ENCODE results near the gene COASY.
"Not testable (repeated sequence)": the region's sequence is repeated elsewhere in the genome, so short reads cannot be mapped to it uniquely, and the experiment has no call there.

COASY gene

GRCh38 chr17:42578282-42578869 lies 16.4 kb downstream of the COASY start:
- DNase-seq = peak; percentile 62 to 71

GRCh38 chr17:42579794-42580551 lies 18.0 kb downstream of the COASY start:
- DNase-seq = no peak

GRCh38 chr17:42581744-42582270 lies 19.9 kb downstream of the COASY start:
- no peak for DNase-seq

- DNase-seq = no peak
Observed at GRCh38 chr17:42584880-42585279, 22.9 kb downstream of the COASY start.

GRCh38 chr17:42585353-42585752 lies 23.4 kb downstream of the COASY start:
- no peak for DNase-seq

GRCh38 chr17:42586514-42587230 lies 24.7 kb downstream of the COASY start:
- DNase-seq = no peak

- DNase-seq = no peak
Observed at GRCh38 chr17:42590886-42591285, 28.9 kb downstream of the COASY start.

- DNase-seq = no peak
Observed at GRCh38 chr17:42591411-42591810, 29.5 kb downstream of the COASY start.

GRCh38 chr17:42596386-42596785 lies 34.4 kb downstream of the COASY start:
- no peak for DNase-seq

GRCh38 chr17:42598905-42599304 lies 37.0 kb downstream of the COASY start:
- no peak for DNase-seq

- DNase-seq = no peak
Observed at GRCh38 chr17:42603318-42603717, 41.4 kb downstream of the COASY start.

- no peak for DNase-seq
Observed at GRCh38 chr17:42607769-42608168, 45.8 kb downstream of the COASY start.

- no peak for DNase-seq
Observed at GRCh38 chr17:42608305-42609181, 46.6 kb downstream of the COASY start.

GRCh38 chr17:42609182-42609813 lies 47.4 kb downstream of the COASY start, which contains the start of the genes RETREG3 and TUBG1:
RETREG3 (minus strand) TSS chr17:42609374; CDS start chr17:42609324, 50 bp downstream.
TUBG1 (plus strand) TSS chr17:42609683; CDS start chr17:42609738, 55 bp downstream.
- DNase-seq = peak; percentile 97 to 98

- not testable (repeated sequence) for DNase-seq
Observed at GRCh38 chr17:42609814-42610801, 48.2 kb downstream of the COASY start.

- DNase-seq = no peak
Observed at GRCh38 chr17:42612013-42612412, 50.1 kb downstream of the COASY start.

- no peak for DNase-seq
Observed at GRCh38 chr17:42613699-42614295, 51.8 kb downstream of the COASY start.

Measured in SHP77 (cell line).